ENCODE measurements around the gene CUEDC2.

CUEDC2 gene

DNA sequence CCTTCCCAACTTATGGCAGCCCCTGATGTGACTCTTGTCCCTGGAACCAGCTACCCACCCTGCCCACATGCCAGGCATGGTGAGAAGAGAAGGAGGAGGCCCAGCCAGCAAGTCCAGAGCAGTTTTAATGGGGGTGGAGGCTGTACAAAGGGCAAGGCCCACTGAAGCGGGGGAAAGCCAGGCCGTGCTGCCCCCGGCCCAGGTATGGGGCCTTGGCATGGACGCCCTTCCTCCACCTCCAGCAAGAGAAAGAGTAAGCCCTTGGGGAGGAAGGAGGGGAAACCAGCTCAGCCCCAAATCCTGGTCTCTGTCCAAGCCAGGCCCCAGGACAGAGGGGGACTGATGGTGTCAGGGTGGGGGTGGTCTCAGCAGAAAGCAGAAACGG is 29.9 kb downstream of the CUEDC2 start:
- H3K9me3 ChIP-seq (ENCODE audit: control insufficient read depth, low read length), result no peaks in the 10 kb centered on the region
- no peak overlapping the region for H3K27ac ChIP-seq (ENCODE audit: insufficient read depth, low read depth, low read length, poor library complexity, severe bottlenecking)
- no peaks in the 10 kb centered on the region for H3K36me3 ChIP-seq (ENCODE audit: control insufficient read depth, insufficient read depth, low read length)
- H3K4me3 ChIP-seq (ENCODE audit: insufficient read depth, low read depth, low read length), result no peak overlapping the region
- no peaks in the 10 kb centered on the region for H3K4me1 ChIP-seq (ENCODE audit: control insufficient read depth, insufficient read depth, low read length)
- peaks cover 18% of the 10 kb centered on the region for H3K27me3 ChIP-seq (ENCODE audit: control insufficient read depth, insufficient read depth, low read length, poor library complexity, severe bottlenecking)
- 87 to 97% methylated on average over 5 of the region's 5 CpGs for WGBS, 2 experiments

DNA sequence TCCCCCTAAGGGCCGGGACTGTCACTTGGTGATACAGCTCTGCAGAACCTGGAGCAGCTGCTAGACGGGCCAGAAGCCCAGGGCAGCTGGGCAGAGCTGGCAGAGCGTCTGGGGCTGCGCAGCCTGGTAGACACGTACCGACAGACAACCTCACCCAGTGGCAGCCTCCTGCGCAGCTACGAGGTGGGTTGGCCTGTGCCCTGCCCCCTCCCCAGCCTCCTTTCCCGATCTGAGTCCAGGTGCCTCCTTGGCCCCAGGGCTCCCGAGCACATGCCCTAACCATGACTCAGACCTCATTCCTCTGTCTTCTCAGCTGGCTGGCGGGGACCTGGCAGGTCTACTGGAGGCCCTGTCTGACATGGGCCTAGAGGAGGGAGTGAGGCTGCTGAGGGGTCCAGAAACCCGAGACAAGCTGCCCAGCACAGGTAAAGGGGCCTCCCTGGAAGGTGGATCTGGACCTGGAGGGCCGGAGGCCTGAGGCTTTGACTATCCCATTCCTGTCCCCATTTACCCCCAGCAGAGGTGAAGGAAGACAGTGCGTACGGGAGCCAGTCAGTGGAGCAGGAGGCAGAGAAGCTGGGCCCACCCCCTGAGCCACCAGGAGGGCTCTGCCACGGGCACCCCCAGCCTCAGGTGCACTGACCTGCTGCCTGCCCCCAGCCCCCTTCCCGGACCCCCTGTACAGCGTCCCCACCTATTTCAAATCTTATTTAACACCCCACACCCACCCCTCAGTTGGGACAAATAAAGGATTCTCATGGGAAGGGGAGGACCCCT is 30.5 kb downstream of the CUEDC2 start:
- H3K4me3 ChIP-seq (ENCODE audit: insufficient read depth, low read depth, low read length), result no peak overlapping the region
- H3K36me3 ChIP-seq (ENCODE audit: control insufficient read depth, insufficient read depth, low read length), result no peaks in the 10 kb centered on the region
- no peaks in the 10 kb centered on the region for H3K9me3 ChIP-seq (ENCODE audit: control insufficient read depth, low read length)
- no peaks in the 10 kb centered on the region for H3K4me1 ChIP-seq (ENCODE audit: control insufficient read depth, insufficient read depth, low read length)
- no peak overlapping the region for H3K27ac ChIP-seq (ENCODE audit: insufficient read depth, low read depth, low read length, poor library complexity, severe bottlenecking)
- H3K27me3 ChIP-seq (ENCODE audit: control insufficient read depth, insufficient read depth, low read length, poor library complexity, severe bottlenecking), result peaks cover 12% of the 10 kb centered on the region
- WGBS, 2 experiments, result 88 to 90% methylated on average over 18 of the region's 18 CpGs

DNA sequence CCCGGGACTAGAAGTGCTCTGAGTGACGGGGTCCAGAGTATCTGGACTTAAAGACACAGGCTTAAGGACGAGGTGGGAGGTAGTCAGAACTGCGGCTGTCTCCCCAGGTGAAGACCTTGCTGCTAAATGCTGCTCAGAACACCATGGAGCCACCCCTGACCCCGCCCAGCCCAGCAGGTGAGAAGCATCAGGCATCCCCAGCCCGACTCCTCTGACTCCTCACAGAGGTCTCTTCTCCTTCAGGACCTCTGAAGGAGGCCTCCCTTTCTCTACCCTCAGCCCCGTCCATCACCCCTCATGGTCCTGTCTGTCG is 31.1 kb downstream of the CUEDC2 start:
- Histone ChIP-seq H3K9me3 (ENCODE audit: control insufficient read depth, low read length) (no peaks in the 10 kb centered on the region), H3K4me3 (ENCODE audit: insufficient read depth, low read depth, low read length) (no peak overlapping the region), H3K27ac (ENCODE audit: insufficient read depth, low read depth, low read length, poor library complexity, severe bottlenecking) (no peak overlapping the region), H3K27me3 (ENCODE audit: control insufficient read depth, insufficient read depth, low read length, poor library complexity, severe bottlenecking) (peaks cover 6% of the 10 kb centered on the region), H3K4me1 (ENCODE audit: control insufficient read depth, insufficient read depth, low read length) (peaks cover 3% of the 10 kb centered on the region), H3K36me3 (ENCODE audit: control insufficient read depth, insufficient read depth, low read length) (no peaks in the 10 kb centered on the region)
- 91 to 93% methylated on average over 8 of the region's 8 CpGs for WGBS, 2 experiments

DNA sequence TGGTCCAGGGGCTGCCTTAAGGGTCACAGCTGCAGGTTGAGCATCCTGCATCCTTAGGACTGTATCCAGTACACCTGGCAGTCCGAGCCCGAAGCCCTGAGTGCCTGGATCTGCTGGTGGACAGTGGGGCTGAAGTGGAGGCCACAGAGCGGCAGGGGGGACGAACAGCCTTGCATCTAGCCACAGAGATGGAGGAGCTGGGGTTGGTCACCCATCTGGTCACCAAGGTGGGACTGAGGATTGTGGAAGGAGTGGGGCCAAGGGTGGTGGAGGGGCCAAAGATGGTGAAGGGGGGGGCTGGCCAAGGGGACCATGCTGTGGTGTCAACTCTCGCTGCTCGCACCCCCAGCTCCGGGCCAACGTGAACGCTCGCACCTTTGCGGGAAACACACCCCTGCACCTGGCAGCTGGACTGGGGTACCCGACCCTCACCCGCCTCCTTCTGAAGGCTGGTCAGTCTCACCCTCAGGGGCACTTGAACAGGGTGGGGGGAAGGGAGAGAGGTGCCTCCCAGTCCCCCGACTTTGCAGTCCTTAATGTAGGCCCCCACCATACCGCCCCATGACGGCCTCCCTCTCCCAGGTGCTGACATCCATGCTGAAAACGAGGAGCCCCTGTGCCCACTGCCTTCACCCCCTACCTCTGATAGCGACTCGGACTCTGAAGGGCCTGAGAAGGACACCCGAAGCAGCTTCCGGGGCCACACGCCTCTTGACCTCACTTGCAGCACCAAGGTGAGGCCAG is 31.6 kb downstream of the CUEDC2 start:
- Histone ChIP-seq H3K4me1 (ENCODE audit: control insufficient read depth, insufficient read depth, low read length) (peaks cover 8% of the 10 kb centered on the region), H3K4me3 (ENCODE audit: insufficient read depth, low read depth, low read length) (no peak overlapping the region), H3K9me3 (ENCODE audit: control insufficient read depth, low read length) (no peaks in the 10 kb centered on the region), H3K27me3 (ENCODE audit: control insufficient read depth, insufficient read depth, low read length, poor library complexity, severe bottlenecking) (peaks cover under 1% of the 10 kb centered on the region), H3K27ac (ENCODE audit: insufficient read depth, low read depth, low read length, poor library complexity, severe bottlenecking) (no peak overlapping the region), H3K36me3 (ENCODE audit: control insufficient read depth, insufficient read depth, low read length) (no peaks in the 10 kb centered on the region)
- 95% methylated on average over 22 of the region's 22 CpGs for WGBS, 2 experiments

DNA sequence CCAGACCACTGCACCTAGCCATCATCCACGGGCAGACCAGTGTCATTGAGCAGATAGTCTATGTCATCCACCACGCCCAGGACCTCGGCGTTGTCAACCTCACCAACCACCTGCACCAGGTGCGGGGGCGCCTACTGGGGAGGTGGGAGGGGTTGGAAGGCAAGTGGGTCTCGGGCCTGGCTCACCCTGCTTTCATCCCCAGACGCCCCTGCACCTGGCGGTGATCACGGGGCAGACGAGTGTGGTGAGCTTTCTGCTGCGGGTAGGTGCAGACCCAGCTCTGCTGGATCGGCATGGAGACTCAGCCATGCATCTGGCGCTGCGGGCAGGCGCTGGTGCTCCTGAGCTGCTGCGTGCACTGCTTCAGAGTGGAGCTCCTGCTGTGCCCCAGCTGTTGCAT is 32.3 kb downstream of the CUEDC2 start:
- Histone ChIP-seq H3K9me3 (ENCODE audit: control insufficient read depth, low read length) (no peaks in the 10 kb centered on the region), H3K27me3 (ENCODE audit: control insufficient read depth, insufficient read depth, low read length, poor library complexity, severe bottlenecking) (peaks cover 3% of the 10 kb centered on the region), H3K27ac (ENCODE audit: insufficient read depth, low read depth, low read length, poor library complexity, severe bottlenecking) (no peak overlapping the region), H3K36me3 (ENCODE audit: control insufficient read depth, insufficient read depth, low read length) (no peaks in the 10 kb centered on the region), H3K4me3 (ENCODE audit: insufficient read depth, low read depth, low read length) (no peak overlapping the region), H3K4me1 (ENCODE audit: control insufficient read depth, insufficient read depth, low read length) (peaks cover 8% of the 10 kb centered on the region)
- 92 to 94% methylated on average over 17 of the region's 17 CpGs for WGBS, 2 experiments

DNA sequence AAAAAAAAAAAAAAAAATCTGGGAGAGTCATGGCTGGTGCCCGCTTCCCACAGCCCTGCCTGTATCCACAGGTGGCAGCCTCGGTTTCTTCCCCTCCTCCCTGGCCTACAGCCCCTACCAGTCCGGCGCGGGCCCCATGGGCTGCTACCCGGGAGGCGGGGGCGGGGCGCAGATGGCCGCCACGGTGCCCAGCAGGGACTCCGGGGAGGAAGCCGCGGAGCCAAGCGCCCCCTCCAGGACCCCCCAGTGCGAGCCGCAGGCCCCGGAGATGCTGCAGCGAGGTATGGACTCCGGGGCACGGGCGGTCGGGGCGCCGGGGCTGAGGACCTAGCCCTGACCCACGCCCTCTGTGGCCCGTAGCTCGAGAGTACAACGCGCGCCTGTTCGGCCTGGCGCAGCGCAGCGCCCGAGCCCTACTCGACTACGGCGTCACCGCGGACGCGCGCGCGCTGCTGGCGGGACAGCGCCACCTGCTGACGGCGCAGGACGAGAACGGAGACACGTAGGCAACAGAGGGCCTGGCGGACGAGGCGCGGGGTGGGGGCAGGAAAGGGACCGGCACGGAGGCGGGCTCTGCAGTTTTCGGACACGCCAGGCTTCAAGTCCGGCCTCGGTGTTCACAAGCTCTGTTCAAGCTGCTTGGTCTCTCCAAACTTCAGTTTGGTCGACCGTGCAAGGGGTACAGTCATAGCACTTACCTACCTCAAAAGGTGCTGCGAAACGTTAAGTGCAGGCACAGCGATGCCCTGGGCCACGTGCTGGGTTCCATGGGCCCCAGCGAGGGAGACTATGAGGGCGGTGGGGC is 33.0 kb downstream of the CUEDC2 start:
- Histone ChIP-seq H3K36me3 (ENCODE audit: control insufficient read depth, insufficient read depth, low read length) (no peaks in the 10 kb centered on the region), H3K9me3 (ENCODE audit: control insufficient read depth, low read length) (no peaks in the 10 kb centered on the region), H3K4me3 (ENCODE audit: insufficient read depth, low read depth, low read length) (peak overlapping the region; percentile 49), H3K27ac (ENCODE audit: insufficient read depth, low read depth, low read length, poor library complexity, severe bottlenecking) (no peak overlapping the region), H3K27me3 (ENCODE audit: control insufficient read depth, insufficient read depth, low read length, poor library complexity, severe bottlenecking) (peaks cover 9% of the 10 kb centered on the region), H3K4me1 (ENCODE audit: control insufficient read depth, insufficient read depth, low read length) (peaks cover 12% of the 10 kb centered on the region)
- WGBS, 2 experiments, result 7 to 8% methylated on average over 72 of the region's 72 CpGs

DNA sequence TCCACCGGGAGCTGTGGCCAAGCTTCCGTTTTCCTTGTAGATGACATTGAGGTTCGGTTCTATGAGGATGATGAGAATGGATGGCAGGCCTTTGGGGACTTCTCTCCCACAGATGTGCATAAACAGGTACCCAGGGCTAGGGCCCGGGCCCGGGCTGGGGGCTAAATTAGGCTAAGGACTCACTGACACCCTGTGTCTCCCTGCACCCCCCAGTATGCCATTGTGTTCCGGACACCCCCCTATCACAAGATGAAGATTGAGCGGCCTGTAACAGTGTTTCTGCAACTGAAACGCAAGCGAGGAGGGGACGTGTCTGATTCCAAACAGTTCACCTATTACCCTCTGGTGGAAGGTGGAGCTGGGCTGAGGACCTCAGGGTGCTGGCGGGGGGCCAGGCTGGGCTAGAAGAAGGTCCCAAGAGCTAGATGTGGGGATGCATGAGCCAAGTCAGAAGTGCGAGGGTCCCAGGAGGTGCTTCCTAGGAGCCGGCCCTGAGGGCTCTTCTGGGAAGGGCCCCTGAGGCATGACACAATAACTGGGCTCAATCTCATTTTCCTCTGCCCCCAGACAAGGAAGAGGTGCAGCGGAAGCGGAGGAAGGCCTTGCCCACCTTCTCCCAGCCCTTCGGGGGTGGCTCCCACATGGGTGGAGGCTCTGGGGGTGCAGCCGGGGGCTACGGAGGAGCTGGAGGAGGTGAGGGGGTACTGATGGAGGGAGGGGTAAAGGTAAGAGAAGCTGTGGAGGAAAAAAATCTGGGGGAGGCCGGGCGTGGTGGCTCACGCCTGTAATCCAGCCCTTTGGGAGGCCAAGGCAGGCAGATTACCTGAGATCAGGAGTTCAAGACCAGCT is 34.0 kb downstream of the CUEDC2 start:
- Histone ChIP-seq H3K4me3 (ENCODE audit: insufficient read depth, low read depth, low read length) (no peak overlapping the region), H3K27ac (ENCODE audit: insufficient read depth, low read depth, low read length, poor library complexity, severe bottlenecking) (no peak overlapping the region), H3K4me1 (ENCODE audit: control insufficient read depth, insufficient read depth, low read length) (peaks cover 14% of the 10 kb centered on the region), H3K27me3 (ENCODE audit: control insufficient read depth, insufficient read depth, low read length, poor library complexity, severe bottlenecking) (peaks cover 20% of the 10 kb centered on the region), H3K9me3 (ENCODE audit: control insufficient read depth, low read length) (no peaks in the 10 kb centered on the region), H3K36me3 (ENCODE audit: control insufficient read depth, insufficient read depth, low read length) (no peaks in the 10 kb centered on the region)
- 93 to 94% methylated on average over 21 of the region's 21 CpGs for WGBS, 2 experiments

DNA sequence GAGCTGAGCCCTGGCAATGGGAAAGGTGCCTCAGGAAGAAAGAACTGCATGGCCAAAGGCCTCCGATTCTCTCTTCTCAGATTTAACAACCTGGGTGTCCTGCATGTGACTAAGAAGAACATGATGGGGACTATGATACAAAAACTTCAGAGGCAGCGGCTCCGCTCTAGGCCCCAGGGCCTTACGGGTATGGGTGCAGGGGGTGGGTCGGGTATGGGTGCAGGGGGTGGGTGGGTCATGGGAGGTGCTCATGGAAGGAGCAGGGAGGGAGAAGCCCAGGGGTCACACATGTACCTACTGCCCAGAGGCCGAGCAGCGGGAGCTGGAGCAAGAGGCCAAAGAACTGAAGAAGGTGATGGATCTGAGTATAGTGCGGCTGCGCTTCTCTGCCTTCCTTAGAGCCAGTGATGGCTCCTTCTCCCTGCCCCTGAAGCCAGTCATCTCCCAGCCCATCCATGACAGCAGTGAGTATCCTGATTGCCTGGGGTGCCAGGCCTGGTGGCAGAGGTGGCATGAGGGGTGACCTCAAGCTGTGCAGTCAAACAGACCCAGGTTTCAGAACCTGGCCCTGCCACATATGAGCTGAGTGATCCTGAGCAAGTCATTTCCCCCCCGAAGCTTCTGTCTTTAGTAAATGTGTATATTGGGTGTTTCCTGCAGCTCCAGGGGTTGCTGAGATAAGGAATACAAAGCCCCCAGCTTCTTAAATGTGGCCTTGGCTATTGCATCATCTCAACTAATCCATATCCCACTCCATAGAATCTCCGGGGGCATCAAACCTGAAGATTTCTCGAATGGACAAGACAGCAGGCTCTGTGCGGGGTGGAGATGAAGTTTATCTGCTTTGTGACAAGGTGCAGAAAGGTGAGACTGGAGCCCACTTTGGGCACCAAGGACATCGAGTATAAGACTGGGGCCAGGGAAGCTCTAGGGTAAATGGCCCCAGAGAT is 34.9 kb downstream of the CUEDC2 start:
- no peak overlapping the region for H3K27ac ChIP-seq (ENCODE audit: insufficient read depth, low read depth, low read length, poor library complexity, severe bottlenecking)

DNA sequence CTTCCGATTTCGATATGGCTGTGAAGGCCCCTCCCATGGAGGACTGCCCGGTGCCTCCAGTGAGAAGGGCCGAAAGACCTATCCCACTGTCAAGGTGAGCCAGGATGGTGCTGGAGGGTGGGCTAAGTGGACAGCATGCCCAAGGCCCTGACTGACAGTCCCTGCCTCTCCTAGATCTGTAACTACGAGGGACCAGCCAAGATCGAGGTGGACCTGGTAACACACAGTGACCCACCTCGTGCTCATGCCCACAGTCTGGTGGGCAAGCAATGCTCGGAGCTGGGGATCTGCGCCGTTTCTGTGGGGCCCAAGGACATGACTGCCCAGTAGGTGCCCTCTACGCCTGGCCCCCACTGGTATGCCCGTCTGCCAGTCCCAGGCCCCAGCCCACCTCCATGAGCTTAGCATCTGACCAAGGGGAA is 35.6 kb downstream of the CUEDC2 start:
- Histone ChIP-seq H3K9me3 (ENCODE audit: control insufficient read depth, low read length) (no peaks in the 10 kb centered on the region), H3K27ac (ENCODE audit: insufficient read depth, low read depth, low read length, poor library complexity, severe bottlenecking) (no peak overlapping the region), H3K4me1 (ENCODE audit: control insufficient read depth, insufficient read depth, low read length) (peaks cover 14% of the 10 kb centered on the region), H3K27me3 (ENCODE audit: control insufficient read depth, insufficient read depth, low read length, poor library complexity, severe bottlenecking) (peaks cover 34% of the 10 kb centered on the region), H3K4me3 (ENCODE audit: insufficient read depth, low read depth, low read length) (no peak overlapping the region), H3K36me3 (ENCODE audit: control insufficient read depth, insufficient read depth, low read length) (no peaks in the 10 kb centered on the region)
- 93 to 95% methylated on average over 12 of the region's 12 CpGs for WGBS, 2 experiments

More for the DNA sequence above, 34.9 kb downstream of the CUEDC2 start:
- 96 to 97% methylated on average over 14 of the region's 14 CpGs for WGBS, 2 experiments
- H3K4me1 ChIP-seq (ENCODE audit: control insufficient read depth, insufficient read depth, low read length), result peaks cover 14% of the 10 kb centered on the region
- H3K27me3 ChIP-seq (ENCODE audit: control insufficient read depth, insufficient read depth, low read length, poor library complexity, severe bottlenecking), result peaks cover 29% of the 10 kb centered on the region
- H3K9me3 ChIP-seq (ENCODE audit: control insufficient read depth, low read length), result no peaks in the 10 kb centered on the region
- H3K4me3 ChIP-seq (ENCODE audit: insufficient read depth, low read depth, low read length), result no peak overlapping the region
- H3K36me3 ChIP-seq (ENCODE audit: control insufficient read depth, insufficient read depth, low read length), result no peaks in the 10 kb centered on the region

All from ectodermal cell (in vitro differentiated cells).